Activated CD4-positive, alpha-beta T cell treated with anti-CD3 and anti-CD28 coated beads for 1 hour (primary cell): Measurements from ENCODE around the gene CCNY.
"Not testable (repeated sequence)": the region's sequence is repeated elsewhere in the genome, so short reads cannot be mapped to it uniquely, and the experiment has no call there.

Experiments
- DNase-seq: peaks from one replicate; pipeline ENCODE4 v3.0.0-alpha.2; 2020

The CCNY gene

GRCh38 chr10:35334297-35334696 is 2.0 kb upstream of the CCNY start:
- DNase-seq = no peak

GRCh38 chr10:35335133-35336083 is 901 bp upstream of the CCNY start:
- no peak for DNase-seq

GRCh38 chr10:35336921-35337823 is 863 bp downstream of the CCNY start:
- DNase-seq = no peak

- no peak for DNase-seq
Observed at GRCh38 chr10:35339942-35340341, 3.6 kb downstream of the CCNY start.

GRCh38 chr10:35340975-35341374 is 4.7 kb downstream of the CCNY start:
- DNase-seq = no peak

GRCh38 chr10:35341521-35341920 is 5.2 kb downstream of the CCNY start:
- DNase-seq = no peak

- no peak for DNase-seq
Observed at GRCh38 chr10:35342183-35342753, 6.0 kb downstream of the CCNY start.

GRCh38 chr10:35343739-35344138 is 7.4 kb downstream of the CCNY start:
- DNase-seq = no peak

- DNase-seq = no peak
Observed at GRCh38 chr10:35345383-35345742, 9.1 kb downstream of the CCNY start.

GRCh38 chr10:35346248-35346647 is 9.9 kb downstream of the CCNY start:
- no peak for DNase-seq

GRCh38 chr10:35347121-35347562 is 10.8 kb downstream of the CCNY start:
- DNase-seq = no peak

GRCh38 chr10:35347899-35348608 is 11.7 kb downstream of the CCNY start:
- DNase-seq = no peak

- DNase-seq = no peak
Observed at GRCh38 chr10:35348609-35349388, 12.5 kb downstream of the CCNY start.

- DNase-seq = no peak
Observed at GRCh38 chr10:35349389-35349915, 13.1 kb downstream of the CCNY start.

GRCh38 chr10:35351021-35351420 is 14.7 kb downstream of the CCNY start:
- DNase-seq = no peak

GRCh38 chr10:35352097-35352496 is 15.8 kb downstream of the CCNY start:
- DNase-seq = no peak

- no peak for DNase-seq
Observed at GRCh38 chr10:35352512-35352911, 16.2 kb downstream of the CCNY start.

- no peak for DNase-seq
Observed at GRCh38 chr10:35353395-35353794, 17.1 kb downstream of the CCNY start.

- no peak for DNase-seq
Observed at GRCh38 chr10:35353805-35354204, 17.5 kb downstream of the CCNY start.

GRCh38 chr10:35354257-35354656 is 17.9 kb downstream of the CCNY start:
- not testable (repeated sequence) for DNase-seq

- DNase-seq = no peak
Observed at GRCh38 chr10:35355971-35356724, 19.8 kb downstream of the CCNY start.
